K562 (cell line): ENCODE measurements around the gene NEURL1. TPM values are rescaled to one million over a fixed set of nuclear protein-coding genes. Genes with fewer than 3 reads are reported as not detected.

ENCODE experiments used
- CREBBP ChIP-seq: IDR thresholded peaks from one replicate; pipeline ENCODE4 v1.6.1; 2012; ENCODE audit warnings: low read depth, mild to moderate bottlenecking, control low read depth, inconsistent platforms, low read length
- EGR1 ChIP-seq: fragments of 450-650 bp; conservative IDR thresholded peaks from 2 replicates; pipeline ENCODE4 v1.6.1; 2017; ENCODE audit warnings: mild to moderate bottlenecking
- GTF2A2 ChIP-seq: IDR thresholded peaks from 2 replicates; pipeline ENCODE4 v1.6.1; 2016; ENCODE audit warnings: mild to moderate bottlenecking, missing genetic modification characterization, missing compliant biosample characterization
- HDAC8 ChIP-seq: fragments of 450-650 bp; IDR thresholded peaks from 2 replicates; pipeline ENCODE4 v1.6.1; 2016; ENCODE audit warnings: mild to moderate bottlenecking, missing genetic modification characterization, moderate library complexity, missing compliant biosample characterization
- HLTF ChIP-seq: fragments of 450-650 bp; IDR thresholded peaks from 2 replicates; pipeline ENCODE4 v1.6.1; 2016
- HNRNPK ChIP-seq: fragments of 200-400 bp; formaldehyde crosslinking; IDR thresholded peaks from one replicate; pipeline ENCODE4 v1.6.1; 2018; ENCODE audit warnings: mild to moderate bottlenecking, low read depth, low read length; ENCODE audit not compliant: poor library complexity, severe bottlenecking
- HNRNPL ChIP-seq: fragments of 200-400 bp; formaldehyde crosslinking; IDR thresholded peaks from 2 replicates; pipeline ENCODE4 v1.6.1; 2017; ENCODE audit warnings: low read depth, mild to moderate bottlenecking, low read length
- KAT8 ChIP-seq: fragments of 450-650 bp; IDR thresholded peaks from 2 replicates; pipeline ENCODE4 v1.6.1; 2016; ENCODE audit warnings: low read depth, mild to moderate bottlenecking
- NCOA2 ChIP-seq, 2 experiments: fragments of 450-650 bp; IDR thresholded peaks; 2 replicates each; pipeline ENCODE4 v1.6.1; 2018; ENCODE audit warnings: mild to moderate bottlenecking in 2 of 2, moderate library complexity in 1 of 2; ENCODE audit not compliant: partially characterized antibody in 2 of 2
- NCOR1 ChIP-seq: fragments of 450-650 bp; IDR thresholded peaks from 2 replicates; pipeline ENCODE4 v1.6.1; 2016; ENCODE audit warnings: mild to moderate bottlenecking, moderate library complexity
- PHF20 ChIP-seq: fragments of 450-650 bp; IDR thresholded peaks from 2 replicates; pipeline ENCODE4 v1.6.1; 2018; ENCODE audit not compliant: partially characterized antibody
- PYGO2 ChIP-seq: fragments of 450-650 bp; IDR thresholded peaks from 2 replicates; pipeline ENCODE4 v1.6.1; 2016; ENCODE audit warnings: mild to moderate bottlenecking, missing genetic modification characterization, moderate library complexity, missing compliant biosample characterization
- RNF2 ChIP-seq: sonication (generic); IDR thresholded peaks from 2 replicates; pipeline ENCODE4 v1.6.1; 2016
- TEAD4 ChIP-seq, 2 experiments: sonication (generic) in 1 of 2; formaldehyde crosslinking in 1 of 2; IDR thresholded peaks; 2 replicates each; pipeline versions ENCODE4 v1.6.1 to v1.8.0; 2012 to 2022; ENCODE audit warnings: borderline replicate concordance in 1 of 2, inconsistent platforms in 1 of 2, low read length in 1 of 2, mild to moderate bottlenecking in 1 of 2, missing genetic modification reagents in 1 of 2
- YBX1 ChIP-seq: fragments of 450-650 bp; IDR thresholded peaks from 2 replicates; pipeline ENCODE4 v1.7.1; 2016; ENCODE audit warnings: mild to moderate bottlenecking
- ZBED1 ChIP-seq: IDR thresholded peaks from 2 replicates; pipeline ENCODE4 v1.6.1; 2014
- ZBTB43 ChIP-seq: sonication (generic); formaldehyde crosslinking; IDR thresholded peaks from 2 replicates; pipeline ENCODE4 v1.8.0; 2023; ENCODE audit warnings: mild to moderate bottlenecking, missing genetic modification reagents
- ZNF146 ChIP-seq: IDR thresholded peaks from one replicate; pipeline ENCODE4 v1.6.1; 2018; ENCODE audit warnings: missing compliant biosample characterization; ENCODE audit not compliant: unreplicated experiment
- ZNF398 ChIP-seq: fragments of 250-450 bp; sonication (Bioruptor Pico); IDR thresholded peaks from 2 replicates; pipeline ENCODE4 v1.8.0; 2021; ENCODE audit warnings: moderate library complexity, mild to moderate bottlenecking, inconsistent platforms
- polyA plus RNA-seq, 8 experiments: library from polyadenylated mRNA; depleted of rRNA in 4 of 8; stranded (reverse) in 5 of 8; unstranded in 3 of 8; fragments of >200 nt; fragmentation: Nextera tagmentation in 2 of 8; fragmentation: Illumina TruSeq in 1 of 8; extraction: Ambion mirVana in 2 of 8; extraction: Trizol in 1 of 8; gene quantifications; 2 replicates each; pipeline versions ENCODE4 v1.2.1 to v1.2.3, GENCODE V29; 2011 to 2014; ENCODE audit warnings: inconsistent platforms in 1 of 8, missing spikeins in 1 of 8
- total RNA-seq, 7 experiments: library from RNA; depleted of rRNA in 6 of 7; stranded (reverse); fragments of >200 nt in 6 of 7; fragmentation: Illumina TruSeq in 2 of 7; extraction: Trizol in 2 of 7; gene quantifications; 2 replicates each; pipeline versions ENCODE4 v1.2.1 to v1.2.3, GENCODE V29; 2011 to 2021; ENCODE audit warnings: low replicate concordance in 1 of 7
- TF ChIP-seq, protein P1 (sequence below): fragments of 450-650 bp; formaldehyde crosslinking; IDR thresholded peaks from 2 replicates; pipeline ENCODE4 v1.4.0; 2022; ENCODE audit warnings: mild to moderate bottlenecking, moderate library complexity
- TF ChIP-seq, protein P2 (sequence below): fragments of 450-650 bp; formaldehyde crosslinking; IDR thresholded peaks from 2 replicates; pipeline ENCODE4 v1.4.0; 2020; ENCODE audit warnings: mild to moderate bottlenecking, moderate library complexity

The NEURL1 gene
- total and polyA plus RNA-seq, 9 of the 15 experiments (the other 6 are each of a cell fraction or from before 2014, with no cell fraction given): 0.01 to 0.45 (median 0.16) TPM; not detected in 5

- TF ChIP-seq HDAC8 (tag): no peak
- TF ChIP-seq ZBTB43: no peak
- TF ChIP-seq ZBED1: peak; percentile 68; the same call in 1 of the 2 replicates
- 0 out of 2 replicates have a peak, but pooled peaks have one; percentile 22 for TF ChIP-seq HLTF
- TF ChIP-seq PYGO2 (tag): peak; percentile 64; the same call in 1 of the 2 replicates
- peak; percentile 91 for TF ChIP-seq EGR1
- 0 out of 2 replicates have a peak, but pooled peaks have one; percentile 52 for TF ChIP-seq HNRNPL
- no peak for TF ChIP-seq CREBBP
- TF ChIP-seq, protein P1, sequence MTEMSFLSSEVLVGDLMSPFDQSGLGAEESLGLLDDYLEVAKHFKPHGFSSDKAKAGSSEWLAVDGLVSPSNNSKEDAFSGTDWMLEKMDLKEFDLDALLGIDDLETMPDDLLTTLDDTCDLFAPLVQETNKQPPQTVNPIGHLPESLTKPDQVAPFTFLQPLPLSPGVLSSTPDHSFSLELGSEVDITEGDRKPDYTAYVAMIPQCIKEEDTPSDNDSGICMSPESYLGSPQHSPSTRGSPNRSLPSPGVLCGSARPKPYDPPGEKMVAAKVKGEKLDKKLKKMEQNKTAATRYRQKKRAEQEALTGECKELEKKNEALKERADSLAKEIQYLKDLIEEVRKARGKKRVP (CRISPR knock-in tag): peak; percentile 57; the same call in 1 of the 2 replicates
- TF ChIP-seq TEAD4 (IDR thresholded peaks at IDR 0.05; ENCODE audit: low read length): peak; percentile 96
- no peak for TF ChIP-seq TEAD4 (CRISPR knock-in tag; IDR thresholded peaks at IDR 0.05; ENCODE audit: borderline replicate concordance)
- TF ChIP-seq PHF20: no peak
- TF ChIP-seq NCOA2 (IDR thresholded peaks at IDR 0.05; ENCODE audit: partially characterized antibody in 2 of 2): no peak
- no peak for TF ChIP-seq ZNF398
- peak; percentile 97 for TF ChIP-seq NCOR1
- no peak for TF ChIP-seq KAT8
- TF ChIP-seq RNF2: peak; percentile 96
- TF ChIP-seq, protein P2, sequence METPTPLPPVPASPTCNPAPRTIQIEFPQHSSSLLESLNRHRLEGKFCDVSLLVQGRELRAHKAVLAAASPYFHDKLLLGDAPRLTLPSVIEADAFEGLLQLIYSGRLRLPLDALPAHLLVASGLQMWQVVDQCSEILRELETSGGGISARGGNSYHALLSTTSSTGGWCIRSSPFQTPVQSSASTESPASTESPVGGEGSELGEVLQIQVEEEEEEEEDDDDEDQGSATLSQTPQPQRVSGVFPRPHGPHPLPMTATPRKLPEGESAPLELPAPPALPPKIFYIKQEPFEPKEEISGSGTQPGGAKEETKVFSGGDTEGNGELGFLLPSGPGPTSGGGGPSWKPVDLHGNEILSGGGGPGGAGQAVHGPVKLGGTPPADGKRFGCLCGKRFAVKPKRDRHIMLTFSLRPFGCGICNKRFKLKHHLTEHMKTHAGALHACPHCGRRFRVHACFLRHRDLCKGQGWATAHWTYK: peak; percentile 47; the same call in 1 of the 2 replicates
- no peak for TF ChIP-seq YBX1
- TF ChIP-seq HNRNPK: no peak
- no peak for TF ChIP-seq ZNF146 (CRISPR knock-in tag)
- no peak for TF ChIP-seq GTF2A2 (tag)
These were observed 125.3 kb downstream of the NEURL1 start (continued) for GRCh38 chr10:103618575-103619423.
